GM23248 (cell line): ENCODE data around the gene SLC6A20.

Experiments
- EZH2 ChIP-seq: fragments of 200-600 bp; sonication (generic); IDR thresholded peaks from 2 replicates; pipeline ENCODE4 v1.6.1; 2018; ENCODE audit warnings: antibody characterized with exemption, mild to moderate bottlenecking; ENCODE audit not compliant: insufficient read depth, poor library complexity, severe bottlenecking
- EZH2phosphoT487 ChIP-seq: fragments of 200-600 bp; sonication (generic); IDR thresholded peaks from 2 replicates; pipeline ENCODE4 v1.6.1; 2018; ENCODE audit warnings: antibody characterized with exemption, moderate library complexity, mild to moderate bottlenecking, low read depth; ENCODE audit not compliant: insufficient read depth

- no peak for TF ChIP-seq EZH2phosphoT487
- TF ChIP-seq EZH2: no peak
Observed at GRCh38 chr3:45756055-45756454, 40.3 kb downstream of the SLC6A20 start.
